Right ventricle myocardium inferior (tissue), 1 donor: ENCODE measurements around the gene MAD1L1. TPM values are rescaled to one million over a fixed set of nuclear protein-coding genes. Genes with fewer than 3 reads are reported as not detected.
A peak's percentile ranks its signal among the peaks of the same experiment; 100 is the strongest.

Experiments used
- ATAC-seq: fragments of 200-7000 bp; cut with Tn5 transposase; one replicate; pipeline ENCODE4 v1.9.1; 2020; ENCODE audit warnings: mild to moderate bottlenecking, moderate library complexity
- DNase-seq: peaks from one replicate; pipeline ENCODE4 v3.0.0; 2021; ENCODE audit errors: missing footprints
- intact Hi-C: fragments of 100-400 bp; cut with DNase I; formaldehyde crosslinking; loops from one replicate; pipeline ENCODE4 v1.11.0; 2022
- total RNA-seq: library from RNA; stranded (reverse); fragmentation: NEBNext Ultra II Directional; extraction: Animal tissue kit (Norgen Biotek cat#: 25700); gene quantifications from one replicate; pipeline ENCODE4 v1.2.1, GENCODE V29; 2021
- donor health status: DM: no; HTN: yes; CAD: no; lungs with severe emphysema.

Gene MAD1L1
- total RNA-seq, 1 donor from 2014 or later: 19.1 TPM

- intact Hi-C loops: loop anchor here (5.0 to 10.0 kb wide), 3 partner anchors 108 to 548 kb away; no protein-coding TSS in a partner anchor
- DNase-seq: peak; percentile 21
- ATAC-seq: no peak
Measured at GRCh38 chr7:2210551-2211258, 22.0 kb downstream of the MAD1L1 start.

GRCh38 chr7:2209961-2210323 lies 22.8 kb downstream of the MAD1L1 start:
- DNase-seq (no peak), ATAC-seq (no peak)
- intact Hi-C loops: loop anchor here (1.0 to 10.0 kb wide), 4 partner anchors 108 to 631 kb away; no protein-coding TSS in a partner anchor

GRCh38 chr7:2209146-2209960 lies 23.4 kb downstream of the MAD1L1 start:
- ATAC-seq (peak; percentile 54), DNase-seq (peak; percentile 76)
- intact Hi-C loops: loop anchor here (1.0 kb wide), 1 partner anchor 630 kb away; no protein-coding TSS in a partner anchor

GRCh38 chr7:2208712-2209111 lies 24.0 kb downstream of the MAD1L1 start:
- intact Hi-C loops: loop anchor here (1.0 kb wide), 1 partner anchor 629 kb away; no protein-coding TSS in a partner anchor
- DNase-seq: peak; percentile 63
- no peak for ATAC-seq

- ATAC-seq (no peak), DNase-seq (peak; percentile 53)
- intact Hi-C loops: no loop called here
Measured at GRCh38 chr7:2205036-2205780, 27.5 kb downstream of the MAD1L1 start.

GRCh38 chr7:2204446-2204845 lies 28.3 kb downstream of the MAD1L1 start:
- DNase-seq (peak; percentile 54), ATAC-seq (no peak)
- intact Hi-C loops: no loop called here

GRCh38 chr7:2203766-2204300 lies 28.9 kb downstream of the MAD1L1 start:
- ATAC-seq (no peak), DNase-seq (peak; percentile 53)

GRCh38 chr7:2202901-2203765 lies 29.6 kb downstream of the MAD1L1 start:
- DNase-seq (no peak), ATAC-seq (no peak)
- intact Hi-C loops: no loop called here

More at GRCh38 chr7:2203766-2204300, 28.9 kb downstream of the MAD1L1 start:
- intact Hi-C loops: no loop called here

GRCh38 chr7:2202361-2202761 lies 30.4 kb downstream of the MAD1L1 start:
- DNase-seq: no peak
- intact Hi-C loops: no loop called here
- ATAC-seq: no peak

GRCh38 chr7:2201686-2202360 lies 30.9 kb downstream of the MAD1L1 start:
- DNase-seq: peak; percentile 53
- intact Hi-C loops: no loop called here
- no peak for ATAC-seq

- no peak for DNase-seq
- no peak for ATAC-seq
- intact Hi-C loops: no loop called here
Measured at GRCh38 chr7:2201128-2201527, 31.6 kb downstream of the MAD1L1 start.

GRCh38 chr7:2200584-2200980 lies 32.2 kb downstream of the MAD1L1 start:
- ATAC-seq: no peak
- peak; percentile 58 for DNase-seq
- intact Hi-C loops: no loop called here

- DNase-seq (peak; percentile 52), ATAC-seq (no peak)
- intact Hi-C loops: loop anchor here (5.0 kb wide), 1 partner anchor 98 kb away; no protein-coding TSS in a partner anchor
Measured at GRCh38 chr7:2199956-2200583, 32.7 kb downstream of the MAD1L1 start.

- ATAC-seq (no peak), DNase-seq (no peak)
- intact Hi-C loops: loop anchor here (5.0 kb wide), 1 partner anchor 97 kb away; no protein-coding TSS in a partner anchor
Measured at GRCh38 chr7:2199528-2199927, 33.2 kb downstream of the MAD1L1 start.

GRCh38 chr7:2198760-2199159 lies 34.0 kb downstream of the MAD1L1 start:
- ATAC-seq: no peak
- intact Hi-C loops: loop anchor here (5.0 kb wide), 1 partner anchor 96 kb away; no protein-coding TSS in a partner anchor
- DNase-seq: no peak

- ATAC-seq (no peak), DNase-seq (peak; percentile 60)
- intact Hi-C loops: loop anchor here (5.0 kb wide), 1 partner anchor 96 kb away; no protein-coding TSS in a partner anchor
Measured at GRCh38 chr7:2198206-2198605, 34.5 kb downstream of the MAD1L1 start.
